COLO829 (cell line): Measurements from ENCODE around the gene PIN1.
"Not testable (repeated sequence)": the region's sequence is repeated elsewhere in the genome, so short reads cannot be mapped to it uniquely, and the experiment has no call there.

Experiments
- DNase-seq: peaks from one replicate; pipeline ENCODE4 v3.0.0; 2012; ENCODE audit warnings: low spot score

Gene PIN1

DNA sequence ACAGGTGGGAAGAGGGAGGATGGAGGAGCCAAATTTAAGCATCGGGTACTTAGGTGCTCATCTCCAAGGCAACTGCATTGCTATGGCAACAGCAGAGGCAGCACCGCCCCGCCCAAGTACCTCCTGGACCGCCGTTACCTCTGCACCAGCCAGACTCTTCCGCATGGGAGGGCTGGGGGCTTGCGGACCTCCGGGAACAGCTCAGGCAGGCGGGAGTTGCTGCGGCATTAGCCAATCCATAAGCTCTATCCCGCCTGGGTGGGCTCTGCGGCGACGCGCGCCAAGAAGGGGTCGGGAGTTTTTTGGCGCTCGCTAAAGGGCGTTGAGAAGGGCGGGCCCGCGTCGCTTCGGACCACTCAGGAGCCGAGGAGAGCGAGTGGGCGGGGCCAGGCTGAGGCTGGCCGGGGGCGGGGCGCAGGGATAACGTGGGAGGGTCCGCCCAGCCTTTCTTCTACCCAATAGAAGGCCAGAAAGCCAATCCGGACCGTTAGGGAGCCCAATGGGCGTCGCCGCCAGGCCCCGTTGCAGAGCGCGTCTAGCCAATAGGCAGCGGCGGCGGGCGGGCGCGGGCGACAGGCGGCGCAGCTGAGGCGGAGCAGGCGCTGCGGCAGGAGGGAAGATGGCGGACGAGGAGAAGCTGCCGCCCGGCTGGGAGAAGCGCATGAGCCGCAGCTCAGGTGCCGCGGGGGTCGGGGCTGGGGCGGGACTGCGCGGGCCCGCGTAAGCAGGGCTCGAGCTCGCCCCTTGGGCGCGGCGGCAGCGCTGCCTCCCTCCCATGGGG lies at the start of gene PIN1:
Gene PIN1 (plus strand): TSS at position 593 of the 781 bp plus-strand sequence. CDS start 27 bp downstream, at position 620.
- DNase-seq = peak; percentile 99

DNA sequence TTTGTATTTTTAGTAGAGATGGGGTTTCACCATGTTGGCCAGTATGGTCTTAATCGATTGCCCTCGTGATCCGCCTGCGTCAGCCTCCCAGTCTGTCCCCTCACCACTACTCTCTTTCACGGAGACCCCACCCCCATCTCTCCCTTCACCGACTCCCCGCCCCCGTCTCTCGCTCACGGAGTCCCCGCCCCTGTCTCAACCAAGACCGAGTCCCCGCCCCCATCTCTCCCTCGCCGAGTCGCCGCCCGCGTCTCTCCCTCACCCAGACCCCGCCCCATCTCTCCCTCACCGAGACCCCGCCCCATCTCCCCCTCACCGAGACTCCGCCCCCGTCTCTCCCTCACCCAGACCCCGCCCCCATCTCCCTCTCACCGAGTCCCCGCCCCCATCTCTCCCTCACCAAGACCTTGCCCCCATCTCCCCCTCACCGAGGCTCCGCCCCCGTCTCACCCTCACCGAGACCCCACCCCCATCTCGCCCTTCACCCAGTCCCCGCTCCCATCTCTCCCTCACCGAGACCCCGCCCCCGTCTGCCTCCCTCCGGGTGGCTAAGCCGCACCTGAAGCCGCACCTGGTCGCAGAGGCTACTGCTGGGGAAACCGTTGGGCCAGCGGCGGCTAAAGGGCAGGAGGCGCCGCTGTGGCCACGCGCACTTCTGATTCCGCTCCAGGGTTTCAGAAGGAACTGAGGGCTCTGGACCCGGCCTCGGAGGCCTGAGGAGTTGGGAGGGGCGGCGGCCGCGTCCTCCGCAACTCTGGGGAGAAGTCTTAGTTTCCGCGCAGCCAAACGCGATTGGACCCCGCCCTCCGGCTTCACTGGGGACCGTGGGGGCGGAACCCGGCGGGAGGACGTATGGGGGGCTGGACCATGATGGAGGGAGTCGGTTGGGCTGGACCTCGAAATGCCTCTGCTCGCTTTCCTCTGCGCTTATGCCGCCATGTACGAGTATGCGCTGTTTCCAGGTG lies 49.5 kb upstream of the PIN1 start:
- DNase-seq = peak; percentile 87

DNA sequence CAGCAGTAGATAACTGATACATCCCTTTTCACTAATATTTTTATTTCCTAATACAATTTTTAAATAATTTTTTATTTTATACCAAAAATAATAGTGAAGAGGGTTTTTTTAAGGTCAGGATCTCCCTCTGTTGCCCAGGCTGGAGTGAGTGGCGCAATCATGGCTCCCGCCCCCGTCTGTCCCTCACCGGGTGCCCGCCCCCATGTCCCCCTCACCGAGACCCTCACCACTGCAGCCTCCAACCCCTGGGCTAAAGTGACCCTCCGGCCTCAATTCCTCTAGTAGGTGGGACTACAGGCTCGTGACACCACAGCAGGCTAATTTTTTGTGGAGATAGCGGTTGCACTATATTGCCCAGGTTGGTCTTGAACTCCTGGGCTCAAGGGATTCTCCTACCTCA lies 48.8 kb upstream of the PIN1 start:
- no peak for DNase-seq

DNA sequence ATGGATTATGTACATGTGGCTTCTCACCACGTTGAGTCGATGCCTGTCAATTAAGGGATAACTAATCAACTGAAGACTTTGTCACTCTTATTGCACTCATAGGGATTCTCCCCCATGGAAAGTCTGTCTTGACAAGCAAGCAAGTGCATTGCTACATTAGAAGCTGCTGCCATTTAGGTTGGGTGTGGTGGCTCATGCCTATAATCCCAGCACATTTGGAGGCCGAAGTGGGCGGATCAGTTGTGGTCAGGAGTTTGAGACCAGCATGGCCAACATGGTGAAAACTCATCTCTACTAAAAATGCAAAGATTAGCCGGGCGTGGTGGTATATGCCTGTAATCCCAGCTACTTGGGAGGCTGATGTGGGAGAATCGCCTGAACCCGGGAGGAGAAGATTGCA lies 48.3 kb upstream of the PIN1 start:
- no peak for DNase-seq

DNA sequence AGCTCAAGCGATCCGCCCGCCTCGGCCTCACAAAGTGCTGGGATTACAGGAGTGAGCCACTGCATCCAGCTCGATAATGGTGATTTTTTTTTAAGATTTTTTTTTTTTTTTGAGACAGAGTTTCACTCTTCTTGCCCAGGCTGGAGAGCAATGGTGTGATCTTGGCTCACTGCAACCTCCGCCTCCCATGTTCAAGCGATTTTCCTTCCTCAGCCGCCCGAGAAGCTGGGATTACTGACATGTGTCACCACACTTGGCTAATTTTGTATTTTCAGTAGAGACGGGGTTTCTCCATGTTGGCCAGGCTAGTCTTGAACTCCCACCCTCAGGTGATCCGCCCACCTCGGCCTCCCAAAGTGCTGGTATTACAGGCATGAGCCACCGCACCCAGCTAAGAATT lies 46.5 kb upstream of the PIN1 start:
- DNase-seq = not testable (repeated sequence)

DNA sequence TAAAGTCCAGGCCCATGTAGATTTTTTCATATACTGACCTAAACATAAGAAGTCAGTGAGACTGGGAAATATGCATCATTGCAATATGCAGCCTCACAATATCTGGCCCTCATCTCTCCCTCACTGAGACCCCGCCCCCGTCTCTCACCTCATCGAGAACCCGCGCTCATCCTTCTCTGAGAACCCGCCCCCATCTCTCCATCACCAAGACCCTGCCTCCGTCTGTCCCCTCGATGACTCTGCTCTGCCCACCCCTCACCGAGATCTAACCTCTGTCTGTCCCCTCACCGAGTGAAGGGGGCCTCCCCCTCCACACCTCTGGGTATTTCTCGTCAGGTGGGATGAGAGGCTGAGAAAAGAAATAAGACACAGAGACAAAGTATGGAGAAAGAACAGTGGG lies 46.1 kb upstream of the PIN1 start:
- no peak for DNase-seq

DNA sequence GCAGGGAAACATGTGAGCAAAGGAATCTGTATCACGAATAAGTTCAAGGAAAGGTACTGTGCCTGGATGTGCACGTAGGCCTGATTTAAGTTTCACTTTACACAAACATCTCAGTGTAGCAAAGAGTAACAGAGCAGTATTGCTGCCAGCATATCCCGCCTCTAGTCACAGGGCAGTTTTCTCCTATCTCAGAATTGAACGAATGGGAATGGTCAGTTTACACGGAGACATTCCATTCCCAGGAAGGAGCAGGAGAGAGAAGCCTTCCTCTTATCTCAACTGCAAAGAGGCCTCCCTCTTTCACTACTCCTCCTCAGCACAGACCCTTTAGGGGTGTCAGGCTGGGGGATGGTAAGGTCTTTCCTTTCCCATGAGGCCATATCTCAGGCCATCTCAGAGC lies 45.5 kb upstream of the PIN1 start:
- not testable (repeated sequence) for DNase-seq

DNA sequence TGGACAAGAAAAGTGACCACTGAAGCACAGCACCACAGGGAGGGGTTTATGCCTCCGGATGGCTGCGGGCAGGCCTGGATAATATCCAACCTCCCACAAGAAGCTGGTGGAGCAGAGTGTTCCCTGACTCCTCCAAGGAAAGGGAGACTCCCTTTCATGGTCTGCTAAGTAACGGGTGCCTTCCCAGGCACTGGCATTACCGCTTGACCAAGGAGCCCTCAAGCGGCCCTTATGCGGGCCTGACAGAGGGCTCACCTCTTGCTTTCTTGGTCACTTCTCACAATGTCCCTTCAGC lies 44.1 kb upstream of the PIN1 start:
- DNase-seq = not testable (repeated sequence)

DNA sequence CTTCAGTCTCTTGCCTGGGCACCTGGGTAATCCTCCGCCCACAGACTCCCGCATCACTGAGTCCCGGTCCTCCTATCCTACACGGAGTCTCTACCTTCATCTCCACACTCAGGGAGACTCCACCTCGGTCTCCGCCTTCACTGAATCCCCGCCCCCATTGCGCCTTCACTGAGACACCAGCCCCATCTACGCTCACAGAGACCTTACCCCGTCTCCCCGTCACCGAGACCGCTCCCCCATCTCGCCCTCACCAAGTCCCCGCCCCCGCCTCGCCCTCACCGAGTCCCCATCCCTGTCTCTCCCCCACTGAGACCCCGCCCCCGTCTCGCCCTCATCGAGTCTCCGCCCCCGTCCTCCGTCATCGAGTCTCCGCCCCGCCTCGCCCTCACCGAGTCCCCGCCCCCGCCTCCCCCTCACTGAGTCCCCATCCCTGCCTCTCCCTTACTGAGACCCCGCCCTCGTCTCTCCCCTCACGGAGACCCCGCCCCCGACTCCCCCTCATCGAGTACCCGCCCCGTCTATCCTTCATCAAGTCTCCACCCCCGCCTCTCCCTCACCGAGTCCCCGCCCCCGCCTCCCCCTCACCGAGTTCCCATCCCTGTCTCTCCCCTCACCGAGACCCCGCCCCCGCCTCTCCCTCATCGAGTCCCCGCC lies 43.4 kb upstream of the PIN1 start:
- DNase-seq = peak; percentile 87

DNA sequence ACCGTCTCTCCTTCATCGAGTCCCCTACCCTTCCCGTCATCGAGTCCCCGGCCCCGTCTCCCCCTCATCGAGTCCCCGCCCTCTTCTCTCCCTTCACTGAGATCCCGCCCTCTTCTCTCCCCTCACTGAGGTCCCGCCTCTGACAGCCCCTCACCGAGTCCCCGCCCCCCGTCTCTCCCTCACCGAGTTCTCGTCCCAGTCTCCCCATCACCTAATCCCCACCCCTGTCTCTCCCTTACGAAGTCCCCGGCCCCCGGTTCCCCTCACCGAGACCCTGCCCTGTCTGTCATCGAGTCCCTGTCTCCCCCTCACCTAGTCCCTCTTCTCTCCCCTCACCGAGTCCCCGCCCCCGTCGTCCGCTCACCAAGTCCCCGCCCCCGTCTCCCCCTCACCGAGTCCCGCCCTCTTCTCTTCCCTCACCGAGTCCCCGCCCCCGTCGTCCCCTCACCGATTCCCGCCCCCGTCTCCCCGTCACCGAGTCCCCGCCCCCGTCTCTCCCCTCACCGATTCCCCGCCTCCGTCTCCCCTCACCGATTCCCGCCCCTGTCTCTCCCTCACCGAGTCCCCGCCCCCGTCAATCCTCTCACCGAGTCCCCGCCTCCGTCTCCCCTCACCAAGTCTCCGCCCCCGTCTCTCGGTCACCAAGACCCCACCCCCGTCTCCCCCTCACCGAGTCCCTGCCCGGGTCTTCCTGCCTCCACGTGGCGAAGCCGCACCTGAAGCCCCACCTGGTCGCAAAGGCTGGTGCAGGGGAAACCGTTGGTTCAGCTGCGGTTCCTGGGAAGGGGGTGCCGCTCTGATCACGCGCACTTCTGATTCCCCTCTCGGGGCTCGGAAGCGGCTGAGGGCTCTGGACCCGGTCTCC lies 42.7 kb upstream of the PIN1 start:
- peak; percentile 54 for DNase-seq

DNA sequence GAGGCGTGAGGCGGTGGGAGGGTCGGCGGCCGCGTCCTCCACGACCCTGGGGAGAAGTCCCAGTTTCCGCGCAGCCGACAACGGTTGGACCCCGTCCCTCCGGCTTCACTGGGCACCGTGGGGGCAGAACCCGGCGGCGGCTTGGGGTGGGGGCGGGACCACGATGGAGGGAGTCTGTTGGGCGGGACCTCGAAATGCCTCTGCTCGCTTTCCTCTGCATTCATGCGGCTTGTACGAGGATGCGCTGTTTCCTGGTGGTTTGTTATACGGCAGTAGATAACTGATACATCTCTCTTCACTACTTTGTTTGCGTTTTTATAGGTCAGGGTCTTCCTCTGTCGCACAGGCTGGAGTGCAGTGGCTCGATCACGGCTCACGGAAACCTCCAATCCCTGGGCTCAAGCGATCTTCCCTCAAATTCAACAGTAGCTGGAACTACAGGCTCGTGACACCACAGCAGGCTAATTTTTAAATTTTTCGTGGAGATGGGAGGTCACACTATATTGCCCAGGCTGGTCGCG lies 42.0 kb upstream of the PIN1 start:
- no peak for DNase-seq

DNA sequence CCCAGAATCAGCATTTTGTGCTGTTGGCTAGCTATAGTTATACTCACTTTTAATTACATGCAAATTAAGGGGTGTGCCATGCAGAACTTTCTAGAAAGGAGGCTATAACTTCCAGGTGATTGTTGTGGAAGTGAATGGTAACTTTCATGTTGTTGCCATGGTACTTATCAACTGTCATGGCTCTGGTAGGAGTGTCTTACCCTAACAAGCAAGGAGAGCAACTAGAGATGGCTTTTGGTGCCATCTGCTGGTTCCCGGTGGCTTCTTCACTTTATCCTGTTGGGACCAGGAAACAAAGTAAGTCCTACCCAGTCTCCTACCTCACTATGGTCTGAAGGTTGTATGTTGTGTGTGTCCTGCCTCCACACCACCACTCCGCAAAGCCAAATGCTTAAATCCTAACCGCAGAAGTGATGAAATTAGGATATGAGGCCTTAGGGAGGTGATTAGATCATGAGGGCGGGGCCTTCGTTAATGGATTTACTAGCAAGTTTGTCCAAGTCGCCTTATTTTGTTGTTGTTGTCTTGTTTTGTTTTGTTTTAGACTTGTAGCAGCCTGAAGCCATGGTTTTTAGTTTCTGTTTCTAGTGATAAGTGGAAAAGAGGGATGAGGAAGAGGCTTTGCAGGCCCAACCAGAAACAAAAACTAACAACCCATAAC lies 38.9 kb upstream of the PIN1 start:
- DNase-seq = peak; percentile 73

DNA sequence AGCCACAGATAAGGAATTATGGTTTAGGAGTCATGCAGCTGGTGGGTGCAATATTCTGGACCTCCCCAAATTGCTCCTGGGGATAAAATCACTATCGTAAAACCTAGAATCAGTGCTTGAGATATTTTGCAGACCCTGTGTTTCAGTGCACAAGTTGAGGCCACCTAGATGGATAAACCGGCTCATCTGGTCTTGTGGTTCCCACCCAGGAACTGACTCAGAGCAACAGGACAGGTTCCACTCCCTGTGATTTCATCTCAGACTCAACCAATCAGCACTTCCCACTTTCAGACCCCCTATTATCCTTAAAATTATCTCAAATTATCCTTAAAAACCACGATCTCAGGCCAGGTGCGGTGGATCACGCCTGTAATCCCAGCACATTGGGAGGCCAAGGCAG lies 37.2 kb upstream of the PIN1 start:
- DNase-seq = no peak

DNA sequence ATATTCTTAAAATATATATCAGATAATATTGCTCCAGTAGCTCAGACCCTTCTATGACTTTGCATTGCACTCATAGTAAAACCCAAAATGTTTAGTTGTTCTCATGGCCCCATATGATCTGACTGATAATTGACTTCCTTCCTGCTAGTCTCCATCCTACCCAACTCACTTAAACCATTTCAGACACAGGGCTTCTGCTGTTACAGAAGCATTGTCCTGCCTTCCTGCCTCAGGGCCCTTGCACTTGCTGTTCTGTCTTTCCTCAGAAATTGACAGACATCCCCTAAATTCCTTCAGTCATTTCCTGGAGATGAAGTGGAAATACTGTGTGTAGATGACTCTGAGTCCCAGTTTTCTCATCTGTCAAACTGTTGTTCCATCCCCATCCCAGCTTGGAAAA lies 36.0 kb upstream of the PIN1 start:
- no peak for DNase-seq

DNA sequence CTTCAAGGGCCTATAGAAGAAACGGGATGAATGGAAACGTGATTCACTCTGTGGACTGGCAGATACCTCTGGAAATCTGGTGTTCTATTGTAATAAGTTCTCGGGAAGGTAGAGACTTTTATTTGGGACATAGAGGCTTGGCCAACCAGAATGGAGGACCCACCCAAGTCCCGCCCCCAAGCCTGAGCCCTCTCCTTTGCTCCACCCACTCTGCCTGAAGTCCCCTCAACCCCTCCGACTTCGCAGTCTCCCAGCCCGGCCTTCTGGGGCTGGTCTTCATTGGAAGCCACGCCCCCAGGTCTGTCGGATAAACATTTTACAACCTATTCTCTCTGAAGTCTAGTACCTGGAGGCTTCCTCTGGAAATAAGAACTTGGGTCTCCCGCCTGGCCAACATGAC lies 33.1 kb upstream of the PIN1 start:
- DNase-seq = no peak

DNA sequence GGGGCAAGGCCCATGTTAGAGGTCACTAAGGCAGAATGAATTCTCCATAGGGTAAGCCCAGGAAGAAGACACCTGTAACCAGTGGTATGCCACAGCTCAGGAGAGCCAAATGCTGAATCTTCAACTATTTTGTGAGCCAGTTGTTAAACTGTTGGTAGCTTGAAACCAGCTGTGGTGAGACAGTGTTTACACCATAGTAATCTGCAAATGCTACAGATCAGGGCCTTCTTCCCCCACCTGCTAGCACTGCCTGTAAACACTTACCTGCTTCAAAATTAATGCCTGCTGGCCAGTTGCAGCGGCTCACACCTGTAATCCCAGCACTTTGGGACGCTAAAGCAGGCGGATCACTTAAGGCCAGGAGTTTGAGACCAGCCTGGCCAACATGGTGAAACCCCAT lies 28.3 kb upstream of the PIN1 start:
- DNase-seq = no peak

DNA sequence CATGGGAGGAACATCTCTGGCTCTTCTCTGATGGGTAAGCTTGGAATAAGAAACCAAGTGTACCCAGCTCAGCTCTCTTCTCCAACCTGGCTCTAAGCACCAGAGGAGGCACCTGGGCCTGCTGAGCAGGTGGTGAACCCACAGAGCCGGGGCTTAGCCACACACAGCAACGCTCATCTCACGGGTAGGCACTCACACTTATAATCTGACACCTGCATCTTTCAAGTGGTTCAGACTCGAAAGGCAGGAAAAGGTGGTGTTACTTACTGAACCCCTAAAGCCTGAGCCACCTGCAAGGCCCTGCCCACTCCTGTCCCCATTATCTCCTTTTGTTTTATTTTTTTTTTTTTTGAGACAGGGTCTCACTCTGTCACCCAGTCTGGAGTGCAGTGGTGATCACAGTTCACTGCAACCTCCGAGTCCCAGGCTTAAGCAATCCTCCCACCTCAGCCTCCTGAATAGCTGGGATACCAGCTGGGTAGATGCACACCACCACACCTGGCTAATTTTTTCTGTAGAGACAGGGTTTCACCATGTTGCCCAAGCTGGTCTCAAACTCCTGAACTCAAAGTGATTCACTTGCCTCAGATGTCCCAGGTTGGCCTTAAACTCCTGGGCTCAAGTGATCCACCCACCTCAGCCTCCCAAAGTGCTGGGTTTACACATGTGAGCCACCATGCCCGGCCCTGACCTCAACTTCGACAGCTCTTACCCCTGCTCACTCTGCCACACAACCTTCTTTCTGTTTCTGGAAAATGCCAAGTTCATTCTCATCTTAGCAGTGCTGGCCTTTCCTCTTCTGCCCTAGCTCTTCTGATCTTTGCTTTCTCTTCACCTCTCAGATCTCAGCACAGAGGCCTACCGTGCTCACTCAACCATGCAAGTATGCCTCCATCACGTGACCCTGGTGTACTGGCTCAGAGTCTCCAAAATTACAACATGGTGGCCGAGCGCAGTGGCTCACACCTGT lies 26.0 kb upstream of the PIN1 start:
- DNase-seq = no peak

DNA sequence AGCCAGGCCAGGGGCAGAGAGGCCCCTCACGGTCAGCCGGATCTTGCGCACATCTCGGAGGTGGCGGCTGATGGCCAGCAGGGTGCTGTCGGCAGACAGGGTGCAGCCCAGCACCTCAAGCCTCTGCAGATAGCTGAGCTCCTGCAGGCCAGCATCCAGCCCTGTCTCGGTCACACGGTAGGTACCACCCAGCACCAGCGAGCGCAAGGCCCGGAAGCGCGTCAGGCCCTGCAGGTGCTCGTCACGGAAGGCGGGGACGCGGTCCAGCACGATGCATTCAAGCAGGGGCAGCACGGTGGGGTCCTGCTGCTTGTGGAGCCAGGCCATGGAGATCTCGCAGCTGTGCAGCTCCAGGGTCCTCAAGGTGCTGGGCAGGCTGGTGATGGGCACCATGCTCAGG lies 24.0 kb upstream of the PIN1 start:
- no peak for DNase-seq

DNA sequence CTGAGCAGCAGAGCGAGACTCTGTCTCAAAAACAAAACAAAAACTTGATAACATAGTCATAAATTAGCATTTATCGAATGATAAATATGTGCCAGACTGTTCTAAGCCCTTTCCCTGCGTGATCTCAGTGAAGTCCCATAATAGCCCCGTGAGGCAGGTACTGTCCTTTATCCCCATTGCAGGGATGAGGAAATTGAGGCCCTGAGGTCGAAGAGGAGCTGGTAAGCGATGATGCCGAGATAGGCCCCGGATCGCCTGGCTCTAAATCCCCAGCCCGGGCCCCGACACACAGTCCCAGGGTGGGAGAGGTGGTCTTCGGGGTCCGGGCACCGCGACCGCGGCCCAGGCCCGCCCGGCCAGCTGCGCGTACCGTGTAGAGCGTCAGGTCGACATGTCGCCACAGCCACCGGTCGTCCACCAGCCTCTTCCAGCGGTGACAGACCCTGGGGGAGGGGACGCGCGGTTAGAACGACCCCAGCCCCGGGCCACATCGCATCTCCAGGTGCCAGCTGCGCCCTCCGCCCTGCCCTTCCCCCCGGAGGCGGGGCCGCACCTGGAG lies 16.9 kb upstream of the PIN1 start:
- no peak for DNase-seq
